Limb (tissue), 2 donors: ENCODE results near the gene GOLGA5.
"Not testable (repeated sequence)": the region's sequence is repeated elsewhere in the genome, so short reads cannot be mapped to it uniquely, and the experiment has no call there.

ENCODE experiments used
- DNase-seq, 2 donors: peaks; one replicate each; pipeline ENCODE4 v3.0.0-alpha.2; 2016; ENCODE audit errors: extremely low spot score in 2 of 2

Gene GOLGA5, protein sequence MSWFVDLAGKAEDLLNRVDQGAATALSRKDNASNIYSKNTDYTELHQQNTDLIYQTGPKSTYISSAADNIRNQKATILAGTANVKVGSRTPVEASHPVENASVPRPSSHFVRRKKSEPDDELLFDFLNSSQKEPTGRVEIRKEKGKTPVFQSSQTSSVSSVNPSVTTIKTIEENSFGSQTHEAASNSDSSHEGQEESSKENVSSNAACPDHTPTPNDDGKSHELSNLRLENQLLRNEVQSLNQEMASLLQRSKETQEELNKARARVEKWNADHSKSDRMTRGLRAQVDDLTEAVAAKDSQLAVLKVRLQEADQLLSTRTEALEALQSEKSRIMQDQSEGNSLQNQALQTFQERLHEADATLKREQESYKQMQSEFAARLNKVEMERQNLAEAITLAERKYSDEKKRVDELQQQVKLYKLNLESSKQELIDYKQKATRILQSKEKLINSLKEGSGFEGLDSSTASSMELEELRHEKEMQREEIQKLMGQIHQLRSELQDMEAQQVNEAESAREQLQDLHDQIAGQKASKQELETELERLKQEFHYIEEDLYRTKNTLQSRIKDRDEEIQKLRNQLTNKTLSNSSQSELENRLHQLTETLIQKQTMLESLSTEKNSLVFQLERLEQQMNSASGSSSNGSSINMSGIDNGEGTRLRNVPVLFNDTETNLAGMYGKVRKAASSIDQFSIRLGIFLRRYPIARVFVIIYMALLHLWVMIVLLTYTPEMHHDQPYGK

DNA sequence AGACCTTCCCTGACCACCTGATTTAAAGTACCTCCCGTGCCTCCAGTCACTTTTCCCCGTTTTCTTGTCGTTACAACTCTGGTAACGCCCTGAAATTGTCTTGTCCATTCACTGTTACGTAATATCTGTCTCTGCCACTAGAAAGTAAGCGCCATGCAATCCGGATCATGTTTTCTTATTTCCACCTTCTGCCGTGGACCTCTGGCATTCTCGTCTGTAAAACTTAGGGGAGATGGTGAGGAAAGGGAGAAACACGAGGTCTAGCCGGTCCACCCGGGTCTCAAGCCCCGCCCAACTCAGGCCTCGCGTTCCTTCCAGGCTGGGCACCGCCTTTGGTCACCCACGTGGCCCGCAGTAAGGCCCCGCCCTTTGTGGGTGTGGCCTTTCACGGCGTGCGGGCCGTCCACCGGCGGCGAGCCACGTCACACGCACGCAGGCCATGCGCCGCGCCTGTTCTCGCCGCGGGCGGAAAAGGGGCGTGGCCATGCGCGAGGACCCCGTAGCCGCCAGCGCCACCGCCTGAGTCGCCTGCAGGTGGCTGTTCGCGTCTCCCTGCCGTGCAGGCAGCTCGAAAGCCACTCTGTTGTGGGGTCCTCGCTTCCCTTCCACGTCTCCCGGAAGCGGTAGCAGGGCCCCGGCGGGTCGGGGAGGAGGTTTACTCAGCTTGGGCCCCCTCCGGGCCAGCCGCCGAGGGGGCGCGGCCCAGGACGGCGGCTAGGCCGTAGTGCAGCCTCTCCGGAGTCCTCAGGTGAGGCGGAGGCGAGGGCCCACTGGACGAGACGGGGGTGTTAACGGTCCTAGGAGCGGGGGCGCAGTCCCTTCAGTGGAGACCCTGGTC, at the start of gene GOLGA5:
Gene GOLGA5, plus strand, starts transcription at position 597 of the 838 bp plus-strand sequence. CDS start 3,133 bp downstream, outside the sequence.
- DNase-seq, result peak; percentile 97 to 100

DNA sequence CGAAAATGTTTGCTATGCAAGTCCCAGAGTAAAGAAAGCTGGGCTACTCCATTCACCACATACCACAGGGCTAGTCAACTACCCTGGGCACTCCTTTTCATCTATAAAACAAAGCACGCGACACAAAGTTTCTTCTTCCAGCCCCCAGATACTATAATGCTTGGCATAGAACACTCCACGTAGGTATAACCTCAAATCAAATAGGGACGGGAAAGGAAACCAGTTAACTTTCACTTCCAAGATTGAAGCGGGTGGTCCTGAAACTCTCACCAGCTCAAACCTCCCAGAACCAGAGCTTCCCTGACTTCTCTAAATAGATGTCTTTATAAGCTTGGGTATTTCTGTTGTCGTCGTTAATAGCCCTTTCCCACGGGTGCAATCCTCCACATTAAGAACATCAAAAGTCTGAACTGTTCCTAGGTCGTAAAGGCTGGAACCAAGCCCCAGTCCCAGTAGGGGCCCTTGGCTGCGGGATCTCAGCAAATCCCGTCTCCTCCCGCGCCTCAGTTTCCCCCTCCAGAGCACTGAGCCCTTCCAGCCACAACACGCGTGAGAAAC, 46.3 kb upstream of the GOLGA5 start:
- no peak for DNase-seq

DNA sequence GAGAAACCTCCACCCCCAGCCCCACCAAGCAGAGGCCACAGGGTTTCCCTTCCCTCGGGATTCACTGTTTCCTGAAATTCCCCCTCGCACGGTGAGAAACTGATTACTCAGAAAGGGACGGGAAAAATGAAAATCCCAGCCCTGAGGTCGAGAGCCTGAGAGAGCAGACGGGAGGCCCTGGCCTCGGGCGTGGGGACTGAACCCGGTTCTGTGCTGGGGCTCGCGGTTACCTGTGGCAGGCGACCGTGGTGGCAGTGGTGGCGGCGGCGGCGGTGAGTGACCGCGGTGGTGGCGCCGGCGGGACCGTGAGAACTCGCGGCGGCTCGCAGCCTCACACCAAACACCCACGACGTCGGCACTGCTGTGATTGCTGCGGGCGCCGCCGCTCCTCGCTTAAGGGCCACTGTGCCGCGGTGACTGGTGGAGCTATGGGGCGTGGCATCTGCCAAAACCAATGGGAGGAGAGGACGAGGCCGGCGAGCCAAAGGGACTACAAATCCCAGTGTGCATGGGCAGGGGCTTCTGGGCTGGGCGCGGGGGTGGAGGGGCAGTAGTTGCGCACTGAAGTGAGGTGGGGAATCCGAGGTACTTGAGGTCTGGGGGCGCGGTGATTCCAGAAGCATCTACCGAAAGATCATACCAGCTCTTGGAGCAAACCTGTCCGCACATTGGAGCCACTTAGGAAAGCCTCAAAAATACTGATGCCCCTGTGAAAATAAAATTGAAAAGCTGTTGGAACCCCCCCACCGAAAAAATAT, 45.7 kb upstream of the GOLGA5 start, which contains the start of gene LGMN:
Gene LGMN, minus strand, starts transcription at position 369 of the 758 bp plus-strand sequence. CDS start 15,841 bp downstream, outside the sequence.
- DNase-seq, result peak; percentile 91 to 93

DNA sequence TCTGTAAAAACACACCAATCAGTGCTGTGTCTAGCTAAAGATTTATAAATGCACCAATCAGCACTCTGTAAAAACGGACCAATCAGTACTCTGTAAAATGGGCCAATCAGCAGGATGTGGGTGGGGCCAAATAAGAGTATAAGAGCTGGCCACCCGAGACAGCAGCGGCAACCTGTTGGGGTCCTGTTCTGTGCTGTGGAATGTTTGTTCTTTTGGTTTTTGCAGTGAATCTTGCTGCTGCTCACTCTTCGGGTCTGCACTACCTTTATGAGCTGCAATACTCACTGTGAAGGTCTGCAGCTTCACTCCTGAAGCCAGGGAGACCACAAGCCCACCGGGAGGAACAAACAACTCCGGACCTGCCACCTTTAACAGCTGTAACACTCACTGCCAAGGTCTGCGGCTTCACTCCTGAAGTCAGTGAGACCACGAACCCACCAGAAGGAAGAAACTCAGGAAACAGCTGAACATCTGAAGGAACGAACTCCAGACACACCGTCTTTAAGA, 43.8 kb upstream of the GOLGA5 start:
- not testable (repeated sequence) for DNase-seq

DNA sequence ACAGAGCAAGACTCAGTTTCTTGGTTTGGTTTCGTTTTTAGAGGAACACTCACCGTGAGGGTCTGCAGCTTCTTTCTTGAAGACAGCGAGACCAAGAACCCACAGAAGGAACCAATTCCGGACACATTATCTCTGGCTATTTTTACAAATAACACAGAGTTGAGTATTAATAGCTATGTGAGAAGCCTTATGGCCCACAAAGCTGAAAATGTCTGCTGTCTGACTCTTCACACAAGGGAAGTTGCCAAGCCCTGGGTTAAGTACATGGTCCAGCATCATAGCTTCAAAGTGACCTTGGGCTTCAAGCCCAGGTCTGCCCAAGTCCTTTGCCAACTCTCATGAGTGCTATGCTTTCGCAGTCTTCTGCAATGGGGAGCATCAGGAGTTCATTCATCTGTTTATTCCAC, 43.1 kb upstream of the GOLGA5 start:
- no peak for DNase-seq

DNA sequence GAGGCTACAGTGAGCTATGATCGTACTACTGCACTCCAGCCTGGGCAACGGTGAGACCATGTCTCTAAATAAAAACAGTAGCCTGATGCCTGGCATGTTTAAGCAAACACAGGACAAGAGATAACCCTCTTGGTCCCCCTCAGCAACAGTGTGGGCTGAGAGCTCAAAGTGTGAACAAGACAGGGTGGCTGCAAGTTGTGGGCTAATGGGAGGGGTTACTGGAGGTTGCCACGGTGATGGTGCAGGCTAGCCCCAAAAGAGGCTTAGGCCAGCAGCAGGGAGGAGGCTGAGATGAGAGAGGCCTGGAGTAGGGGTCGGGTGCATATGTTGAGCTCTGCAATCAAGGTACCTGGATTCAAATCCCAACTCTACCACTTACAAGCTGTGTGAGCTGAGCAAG, 42.3 kb upstream of the GOLGA5 start:
- DNase-seq, result no peak

DNA sequence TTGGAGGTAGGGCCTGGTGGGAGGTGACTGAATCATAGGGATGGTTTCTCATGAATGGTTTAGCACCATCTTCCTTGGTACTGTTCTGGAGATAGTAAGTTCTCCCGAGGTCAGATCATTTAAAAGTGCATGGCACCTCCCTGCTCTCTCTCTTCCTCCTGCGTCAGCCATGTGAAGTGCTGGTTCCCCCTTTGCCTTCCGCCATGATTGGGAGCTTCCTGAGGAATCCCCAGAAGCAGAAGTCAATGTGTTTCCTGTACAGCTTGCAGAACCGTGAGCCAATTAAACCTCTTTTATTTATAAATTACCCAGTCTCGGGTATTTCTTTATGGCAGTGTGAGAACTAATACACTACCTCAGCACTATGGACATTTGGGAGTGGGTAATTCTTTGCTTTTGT, 40.9 kb upstream of the GOLGA5 start:
- DNase-seq, result no peak

DNA sequence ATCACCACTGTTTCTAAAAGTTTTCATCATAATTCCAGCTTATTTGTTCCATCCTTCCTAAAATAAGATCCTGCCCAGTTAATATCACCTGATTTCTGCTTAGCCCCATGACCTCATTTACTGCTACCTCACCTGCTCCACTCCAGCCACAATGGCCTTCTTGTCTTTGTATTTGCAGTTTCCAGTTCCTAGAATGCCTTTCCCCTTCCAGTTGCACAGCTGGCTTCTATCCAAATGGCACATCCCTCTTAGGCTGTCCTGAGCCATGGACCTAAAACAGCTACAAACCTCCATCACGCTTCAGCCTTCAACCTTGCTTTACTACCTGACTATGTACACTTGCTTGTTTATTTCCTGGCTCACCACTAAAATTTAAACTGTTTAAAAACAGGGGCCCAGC, 39.1 kb upstream of the GOLGA5 start:
- DNase-seq, result no peak

DNA sequence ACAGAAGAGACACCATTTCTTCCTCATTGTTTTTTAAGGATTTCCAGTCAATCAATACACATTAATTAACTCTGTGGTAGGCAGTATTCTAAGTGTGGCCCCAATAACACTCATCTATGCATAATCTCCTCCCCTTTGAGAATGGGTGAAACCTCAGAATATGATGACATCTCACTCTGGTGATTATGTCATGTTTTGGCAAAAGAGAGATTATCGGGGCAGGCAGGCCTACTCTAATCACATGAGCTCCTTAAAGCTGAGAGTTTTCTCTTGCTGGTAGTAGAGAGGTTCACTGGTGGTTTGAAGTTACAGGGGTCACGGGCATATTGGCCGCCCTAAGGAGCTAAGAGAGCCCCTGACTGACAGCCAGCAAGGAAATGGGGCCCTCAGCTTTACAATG, 38.6 kb upstream of the GOLGA5 start:
- DNase-seq, result no peak

DNA sequence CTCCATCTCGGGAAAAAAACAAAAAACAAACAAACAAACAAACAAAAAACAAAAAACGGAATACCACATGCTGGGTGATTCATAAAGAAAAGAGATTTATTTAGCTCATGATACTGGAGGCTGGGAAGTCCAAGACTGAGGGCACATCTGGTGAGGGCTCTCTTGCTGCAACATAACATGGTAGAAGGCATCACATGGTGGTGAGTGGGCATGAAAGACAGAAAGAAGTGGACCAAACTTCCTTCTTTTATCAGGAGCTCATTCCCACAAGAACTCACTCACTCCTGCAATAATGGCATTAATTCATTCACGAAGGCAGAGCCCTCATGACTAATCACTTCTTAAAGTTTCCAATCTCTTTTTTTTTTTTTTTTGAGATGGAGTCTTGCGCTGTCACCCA, 37.7 kb upstream of the GOLGA5 start:
- no peak for DNase-seq

DNA sequence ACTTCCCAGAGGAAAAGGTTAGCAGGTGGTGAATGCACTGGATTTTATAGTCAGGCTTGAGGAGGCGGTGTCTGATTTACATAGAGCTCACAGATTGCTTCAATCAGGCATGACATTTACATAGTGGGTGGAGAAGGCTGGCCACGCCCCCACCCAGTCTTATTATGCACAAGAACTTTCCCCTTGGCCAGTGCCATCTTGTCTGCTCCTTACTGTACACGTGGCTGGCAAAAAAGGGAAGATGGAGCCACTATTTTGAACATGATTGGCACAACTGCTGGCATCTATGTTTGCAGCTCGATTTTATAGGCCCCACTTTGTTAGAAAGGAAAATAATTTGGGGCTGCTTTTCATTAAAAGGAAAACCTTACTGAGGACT, 34.8 kb upstream of the GOLGA5 start:
- no peak for DNase-seq

DNA sequence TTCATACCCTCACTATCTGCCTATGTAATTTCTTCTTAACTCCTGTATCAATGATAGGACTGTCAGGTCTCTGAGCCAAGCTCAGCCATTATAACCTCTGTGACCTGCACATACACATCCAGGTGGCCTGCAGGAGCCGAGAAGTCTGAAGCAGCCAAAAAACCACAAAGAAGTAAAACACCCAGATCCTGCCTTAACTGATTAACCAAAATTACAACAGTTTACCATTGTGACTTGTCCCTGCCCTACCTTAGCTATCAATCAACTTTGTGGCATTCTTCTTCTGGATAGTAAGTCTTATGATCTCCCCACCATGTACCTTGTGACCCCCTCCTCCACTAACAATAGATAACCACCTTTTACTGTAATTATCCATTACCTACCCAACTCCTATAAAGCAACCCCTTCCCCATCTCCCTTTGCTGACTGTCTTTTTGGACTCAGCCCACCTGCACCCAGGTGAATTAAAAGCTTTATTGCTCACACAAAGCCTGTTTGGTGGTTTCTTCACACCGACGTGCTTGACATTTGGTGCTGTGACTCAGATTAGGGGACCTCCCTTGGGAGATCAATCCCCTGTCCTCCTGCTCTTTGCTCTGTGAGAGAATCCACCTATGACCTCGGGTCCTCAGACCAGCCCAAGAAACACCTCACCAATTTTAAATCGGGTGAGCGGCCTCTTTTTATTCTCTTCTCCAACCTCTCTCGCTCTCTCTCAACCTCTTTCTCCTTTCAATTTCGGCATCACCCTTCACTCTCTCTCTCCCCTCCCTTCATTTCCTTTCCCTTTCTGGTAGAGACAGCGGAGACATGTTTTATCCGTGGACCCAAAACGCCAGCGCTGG, 34.2 kb upstream of the GOLGA5 start:
- DNase-seq, result no peak

DNA sequence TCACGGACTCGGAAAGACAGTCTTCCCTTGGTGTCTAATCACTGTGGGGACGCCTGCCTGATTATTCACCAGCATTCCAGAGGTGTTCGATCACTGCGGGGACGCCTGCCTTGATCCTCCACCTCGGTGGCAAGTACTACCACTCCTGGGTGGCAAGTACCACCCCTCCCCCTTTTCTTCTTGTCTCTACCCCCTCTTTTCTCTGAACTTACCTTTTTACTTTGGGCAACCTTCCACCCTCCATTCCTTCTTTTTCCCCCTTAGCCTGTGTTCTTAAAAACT, 33.6 kb upstream of the GOLGA5 start:
- no peak for DNase-seq

DNA sequence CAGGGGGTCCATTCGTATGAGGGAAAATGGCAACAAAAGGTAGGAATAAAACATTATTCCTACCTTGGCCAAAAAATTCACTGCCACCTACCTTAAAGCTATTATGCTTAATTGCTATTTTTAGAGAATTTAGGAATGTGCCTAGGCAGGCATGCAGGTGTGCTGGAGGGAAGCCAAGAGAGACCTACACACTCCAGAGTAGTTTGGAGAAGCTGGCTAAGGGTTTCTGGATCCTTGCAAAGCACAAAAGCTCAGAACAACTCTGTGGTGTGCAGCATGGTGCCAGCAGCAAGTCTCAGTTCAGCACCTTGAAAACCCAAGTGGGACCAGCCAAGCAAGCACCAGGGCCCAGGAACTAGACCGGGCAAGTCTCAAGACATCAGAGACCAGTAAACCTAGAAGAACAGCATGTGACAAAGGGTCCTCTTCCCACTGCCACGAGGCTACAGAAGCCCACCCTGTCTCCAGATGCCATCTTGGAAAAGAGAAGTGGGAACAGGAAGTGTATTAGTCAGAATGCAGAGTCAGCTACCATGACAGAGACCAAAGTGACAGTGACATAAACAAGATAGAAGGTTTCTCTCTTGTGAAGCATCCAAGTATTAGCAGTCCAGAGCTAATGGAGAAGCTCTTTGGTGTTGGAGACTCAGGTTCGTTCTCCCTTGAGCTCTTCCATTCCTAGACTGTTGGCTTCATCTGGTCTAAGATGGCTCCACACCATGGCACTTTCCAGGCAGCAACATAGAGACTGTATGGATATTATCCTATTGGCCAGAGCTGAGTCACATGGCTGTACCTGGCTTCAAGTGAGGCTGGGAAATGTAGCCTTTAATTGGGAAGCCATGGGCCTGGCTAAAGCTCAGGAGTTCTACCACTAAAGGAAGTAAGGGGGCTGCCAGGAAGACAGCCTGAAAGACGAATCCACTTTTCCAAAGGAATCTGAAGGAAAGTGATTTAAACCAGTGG, 30.2 kb upstream of the GOLGA5 start:
- not testable (repeated sequence) for DNase-seq

DNA sequence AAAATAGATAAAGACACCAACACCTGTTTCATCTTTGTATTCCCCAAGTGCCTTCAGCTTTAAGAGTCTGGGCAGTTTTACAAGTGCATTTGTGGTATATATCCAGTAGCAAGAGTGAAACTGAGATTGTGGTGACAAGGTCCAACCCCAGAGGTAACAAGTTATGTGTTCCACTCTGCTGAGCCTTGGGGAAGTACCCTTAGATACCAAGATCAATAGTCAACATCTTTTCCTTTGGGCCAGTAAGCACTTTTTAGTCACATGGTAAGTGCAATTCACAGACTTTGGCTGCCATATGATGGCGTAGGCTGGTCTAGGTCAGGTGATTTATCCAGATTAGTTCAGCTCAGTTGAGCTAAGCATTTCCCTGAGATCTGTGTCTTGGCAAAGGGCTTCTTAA, 25.9 kb upstream of the GOLGA5 start:
- not testable (repeated sequence) for DNase-seq

DNA sequence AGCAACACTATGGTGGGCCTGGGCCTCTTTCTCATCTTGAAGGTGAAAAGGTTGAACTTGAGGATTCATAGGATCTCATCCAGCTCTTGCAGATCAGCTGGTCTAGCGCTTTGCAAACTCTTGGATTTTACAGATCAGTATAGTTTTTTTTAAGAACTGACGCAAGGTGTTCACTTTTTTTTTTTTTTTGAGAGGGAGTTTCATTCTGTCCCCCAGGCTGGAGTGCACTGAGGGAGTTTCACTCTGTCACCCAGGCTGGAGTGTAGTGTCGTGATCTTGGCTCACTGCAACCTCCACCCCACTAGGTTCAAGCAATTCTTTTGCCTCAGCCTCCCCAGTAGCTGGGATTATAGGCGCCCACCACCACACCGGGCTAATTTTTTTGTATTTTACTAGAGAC, 25.3 kb upstream of the GOLGA5 start:
- no peak for DNase-seq

DNA sequence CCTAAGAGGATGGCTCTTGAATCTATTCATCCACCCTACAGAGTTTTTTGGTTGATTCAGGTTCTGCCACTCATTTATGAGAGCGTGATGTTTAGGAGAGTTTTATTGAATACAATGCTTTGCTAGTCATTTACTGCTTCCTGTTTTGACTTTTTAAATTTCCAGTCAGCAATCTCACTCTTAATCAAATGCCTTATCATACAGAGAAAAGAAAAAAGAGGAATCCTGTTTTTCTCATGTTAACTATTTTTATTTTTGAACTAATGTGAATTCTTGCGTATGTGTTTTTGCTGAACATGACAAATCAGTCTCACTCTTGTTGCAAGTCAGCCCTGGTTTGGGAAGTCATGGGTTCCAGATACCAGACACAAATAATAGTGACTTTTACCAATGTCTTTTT, 23.6 kb upstream of the GOLGA5 start:
- no peak for DNase-seq

DNA sequence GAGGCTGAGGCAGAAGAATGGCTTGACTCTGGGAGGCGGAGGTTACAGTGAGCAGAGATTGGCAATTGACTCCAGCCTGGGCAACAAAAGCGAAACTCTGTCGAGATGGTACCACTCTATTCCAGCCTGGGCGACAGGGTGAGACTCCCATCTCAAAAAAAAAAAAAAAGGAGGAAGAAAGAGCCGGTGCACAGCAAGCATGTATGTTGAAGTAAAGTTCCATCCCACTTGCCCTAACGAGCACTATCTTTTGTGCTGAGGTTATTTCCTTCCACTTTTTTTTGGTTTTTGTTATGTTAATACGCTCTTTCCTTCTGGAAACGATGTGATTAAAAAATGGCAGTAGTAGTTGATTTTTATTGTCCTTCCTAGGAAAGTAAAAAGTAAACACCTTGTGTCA, 19.5 kb upstream of the GOLGA5 start:
- no peak for DNase-seq

DNA sequence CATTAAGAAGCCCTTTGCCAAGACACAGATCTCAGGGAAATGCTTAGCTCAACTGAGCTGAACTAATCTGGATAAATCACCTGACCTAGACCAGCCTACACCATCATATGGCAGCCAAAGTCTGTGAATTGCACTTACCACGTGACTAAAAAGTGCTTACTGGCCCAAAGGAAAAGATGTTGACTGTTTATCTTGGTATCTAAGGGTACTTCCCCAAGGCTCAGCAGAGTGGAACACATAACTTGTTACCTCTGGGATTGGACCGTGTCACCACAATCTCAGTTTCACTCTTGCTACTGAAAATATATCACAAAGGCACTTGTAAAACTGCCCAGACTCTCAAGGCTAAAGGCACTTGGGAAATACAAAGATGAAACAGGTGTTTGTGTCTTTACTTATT, 18.8 kb upstream of the GOLGA5 start:
- not testable (repeated sequence) for DNase-seq
